ENCODE results near the gene CAPN11.

CAPN11 gene

GRCh38 chr6:44158770-44159228 lies at the start of gene CAPN11:
Gene CAPN11 (plus strand): TSS chr6:44158820. CDS start chr6:44158849, 29 bp downstream.
- DNase-seq (ENCODE audit: low read depth in 1 of 2, low spot score in 1 of 2) = no peak

GRCh38 chr6:44109212-44109611 lies 49.4 kb upstream of the CAPN11 start:
- DNase-seq (ENCODE audit: low read depth in 1 of 2, low spot score in 1 of 2) = no peak

- DNase-seq (ENCODE audit: low read depth in 1 of 2, low spot score in 1 of 2) = no peak
These were observed 48.5 kb upstream of the CAPN11 start for GRCh38 chr6:44110005-44110676.

- no peak for DNase-seq (ENCODE audit: low read depth in 1 of 2, low spot score in 1 of 2)
These were observed 47.7 kb upstream of the CAPN11 start for GRCh38 chr6:44110966-44111365.

GRCh38 chr6:44111434-44112417 lies 46.9 kb upstream of the CAPN11 start:
- no peak for DNase-seq (ENCODE audit: low read depth in 1 of 2, low spot score in 1 of 2)

- no peak for DNase-seq (ENCODE audit: low read depth in 1 of 2, low spot score in 1 of 2)
These were observed 45.2 kb upstream of the CAPN11 start for GRCh38 chr6:44113414-44113813.

GRCh38 chr6:44115866-44116265 lies 42.8 kb upstream of the CAPN11 start:
- DNase-seq (ENCODE audit: low read depth in 1 of 2, low spot score in 1 of 2) = no peak

GRCh38 chr6:44116641-44117382 lies 41.8 kb upstream of the CAPN11 start:
- no peak for DNase-seq (ENCODE audit: low read depth in 1 of 2, low spot score in 1 of 2)

GRCh38 chr6:44117397-44118128 lies 41.1 kb upstream of the CAPN11 start:
- no peak for DNase-seq (ENCODE audit: low read depth in 1 of 2, low spot score in 1 of 2)

GRCh38 chr6:44119704-44120262 lies 38.8 kb upstream of the CAPN11 start:
- DNase-seq (ENCODE audit: low read depth in 1 of 2, low spot score in 1 of 2) = no peak

- DNase-seq (ENCODE audit: low read depth in 1 of 2, low spot score in 1 of 2) = no peak
These were observed 37.8 kb upstream of the CAPN11 start for GRCh38 chr6:44120692-44121443.

GRCh38 chr6:44122801-44123200 lies 35.8 kb upstream of the CAPN11 start:
- no peak for DNase-seq (ENCODE audit: low read depth in 1 of 2, low spot score in 1 of 2)

GRCh38 chr6:44123544-44123943 lies 35.1 kb upstream of the CAPN11 start:
- no peak for DNase-seq (ENCODE audit: low read depth in 1 of 2, low spot score in 1 of 2)

- peak; percentile 11 to 74 for DNase-seq (ENCODE audit: low read depth in 1 of 2, low spot score in 1 of 2)
These were observed 32.1 kb upstream of the CAPN11 start for GRCh38 chr6:44126320-44127149.

- DNase-seq (ENCODE audit: low read depth in 1 of 2, low spot score in 1 of 2) = peak; percentile 89 to 90
These were observed 31.2 kb upstream of the CAPN11 start, which contains the start of the genes MRPL14 and TMEM63B for GRCh38 chr6:44127186-44128019. Gene MRPL14 (minus strand): TSS chr6:44127452. CDS start chr6:44116611, 10,841 bp downstream. Gene TMEM63B (plus strand): TSS chr6:44127554. CDS start chr6:44134585, 7,031 bp downstream.

GRCh38 chr6:44128020-44128917 lies 30.4 kb upstream of the CAPN11 start:
- no peak for DNase-seq (ENCODE audit: low read depth in 1 of 2, low spot score in 1 of 2)
